ENCODE data around the gene MARCHF5. TPM values are rescaled to one million over a fixed set of nuclear protein-coding genes. Genes with fewer than 3 reads are reported as not detected.

MARCHF5 gene
- total RNA-seq, 1 experiment from 2014 or later, result 17.6 TPM

- Mint-ChIP-seq H3K4me3 (no peak overlapping the region), H3K9me3 (peaks cover 0 to 2% of the 10 kb centered on the region in 2 experiments; a peak in 2 of 5 replicates), H3K27ac (peak overlapping the region; percentile 45 to 57 (median 46); a peak in 5 of 7 replicates), H3K27me3 (ENCODE audit: low read depth) (no peaks in the 10 kb centered on the region; the same call in 1 of the 2 replicates), H3K36me3 (ENCODE audit: insufficient read depth in 1 of 3, low read depth in 3 of 3) (peaks cover 8 to 16% (median 11%) of the 10 kb centered on the region in 3 experiments), H3K4me1 (peaks cover 31 to 32% of the 10 kb centered on the region in 2 experiments)
- Histone ChIP-seq H3K27me3 (ENCODE audit: insufficient read depth, low read length) (no peaks in the 10 kb centered on the region), H3K4me2 (ENCODE audit: insufficient read depth, insufficient read length, low read length) (no peak overlapping the region), H3K4me1 (ENCODE audit: insufficient read depth, low read length) (peaks cover 3% of the 10 kb centered on the region; the same call in 1 of the 2 replicates), H3K79me1 (ENCODE audit: insufficient read depth, low read depth, low read length, poor library complexity, severe bottlenecking) (no peaks in the 10 kb centered on the region), H2BK20ac (ENCODE audit: low read depth, low read length, poor library complexity, severe bottlenecking) (no peak overlapping the region), H3K23ac (ENCODE audit: insufficient read length, low read depth, low read length) (no peak overlapping the region), H3K79me2 (ENCODE audit: insufficient read depth, low read length) (no peaks in the 10 kb centered on the region), H3K9ac (ENCODE audit: extremely low read depth, insufficient read length, low read length) (no peak overlapping the region), H2BK15ac (ENCODE audit: low read depth, low read length) (no peak overlapping the region), H3K56ac (ENCODE audit: insufficient read length, low read depth, low read length) (no peak overlapping the region), H2AK5ac (ENCODE audit: insufficient read length, low read length) (no peak overlapping the region), H4K20me1 (ENCODE audit: control insufficient read depth, insufficient read depth, insufficient read length) (no peaks in the 10 kb centered on the region), H2BK12ac (ENCODE audit: insufficient read length, low read depth, low read length) (no peak overlapping the region), H3K18ac (ENCODE audit: insufficient read length, low read depth, low read length) (no peak overlapping the region), H2AFZ (ENCODE audit: low read length) (no peak overlapping the region), H3K4ac (ENCODE audit: low read depth, low read length) (no peak overlapping the region), H3T11ph (ENCODE audit: low read length) (no peak overlapping the region), H4K8ac (replicated peaks; ENCODE audit: insufficient read length, low read depth, low read length) (no peak overlapping the region), H4K91ac (ENCODE audit: insufficient read length, low read depth, low read length) (no peak overlapping the region), H2BK5ac (ENCODE audit: insufficient read length, low read length) (no peak overlapping the region), H3K23me2 (ENCODE audit: insufficient read length, low read depth, low read length, poor library complexity, severe bottlenecking) (no peaks in the 10 kb centered on the region), H3K27ac (ENCODE audit: insufficient read length, low read depth, low read length) (no peak overlapping the region), H2BK120ac (ENCODE audit: low read depth, low read length, poor library complexity, severe bottlenecking) (no peak overlapping the region), H3K14ac (ENCODE audit: insufficient read depth, low read length) (no peak overlapping the region), H3K9me3 (ENCODE audit: control insufficient read depth, low read depth, low read length) (no peaks in the 10 kb centered on the region), H4K5ac (ENCODE audit: insufficient read length, low read depth, low read length) (no peak overlapping the region)
- no peak for DNase-seq
- TF ChIP-seq CTCF (conservative IDR thresholded peaks at IDR 0.05), result no peak
- WGBS (ENCODE audit: extremely low coverage, insufficient read length, low lambda C conversion rate), result no CpG with 5 or more reads among the region's 4 CpGs
Measured at GRCh38 chr10:92354587-92354986, 63.6 kb downstream of the MARCHF5 start.

Measured in H9 (cell line).